Endothelial cell of umbilical vein (primary cell): ENCODE measurements around the gene CCDC70. TPM values are rescaled to one million over a fixed set of nuclear protein-coding genes. Genes with fewer than 3 reads are reported as not detected.

ENCODE experiments used
- Bru-seq: library from RNA; stranded (reverse); fragments of 400-500 nt; gene quantifications from one replicate; lab custom pipeline; 2021; lab: Mats Ljungman, UMichigan
- BruChase-seq, 2 experiments: library from RNA; stranded (reverse); fragments of 400-500 nt; gene quantifications; one replicate each; lab custom pipeline; 2021; lab: Mats Ljungman, UMichigan
- BruUV-seq: library from RNA; stranded (reverse); fragments of 400-500 nt; replicated peaks from 2 replicates; lab custom pipeline; 2021; lab: Mats Ljungman, UMichigan
- CTCF ChIA-PET: fragments of 300-600, 350-600 bp; sonication (Branson Sonifier 250); formaldehyde crosslinking; loops from one replicate; lab custom pipeline; 2021; ENCODE audit warnings: antibody characterized with exemption, inconsistent platforms; lab: Charles Lee
- POLR2A ChIA-PET: fragments of 300-600, 350-600 bp; sonication (Branson Sonifier 250); formaldehyde crosslinking; loops from one replicate; lab custom pipeline; 2021; ENCODE audit warnings: antibody characterized with exemption, inconsistent platforms; lab: Charles Lee
- DNase-seq: peaks from one replicate; pipeline ENCODE4 v3.0.0-alpha.2; 2011; ENCODE audit warnings: low read depth, low spot score
- FAIRE-seq: peaks from 2 replicates; lab custom pipeline; 2011; peaks lifted over from hg19 to GRCh38; lab: Jason Lieb, UNC
- H2AFZ ChIP-seq: 2 replicates; pipeline ENCODE4 v1.6.0; 2012; ENCODE audit warnings: low read depth, low read length, control low read depth, inconsistent platforms
- H3K27ac ChIP-seq: 2 replicates; pipeline ENCODE4 v1.5.1; 2011; ENCODE audit warnings: low read depth, mild to moderate bottlenecking, control low read depth, low read length, moderate library complexity; ENCODE audit not compliant: insufficient read depth
- H3K27me3 ChIP-seq, 2 experiments: 2 replicates each; pipeline versions ENCODE4 v1.6.0 to v1.6.1; 2011; ENCODE audit warnings: low read length in 2 of 2, mixed read lengths in 1 of 2; ENCODE audit not compliant: control insufficient read depth in 2 of 2, insufficient read depth in 2 of 2
- H3K36me3 ChIP-seq, 2 experiments: 2 replicates in 1 of 2; 3 replicates in 1 of 2; pipeline ENCODE4 v1.5.1; 2011; ENCODE audit warnings: low read length in 2 of 2, mild to moderate bottlenecking in 1 of 2, moderate library complexity in 1 of 2; ENCODE audit not compliant: control insufficient read depth in 2 of 2, insufficient read depth in 2 of 2; ENCODE audit errors: extremely low read depth in 1 of 2
- H3K4me1 ChIP-seq: 3 replicates; pipeline ENCODE4 v1.5.1; 2011; ENCODE audit warnings: mild to moderate bottlenecking, low read length; ENCODE audit not compliant: control insufficient read depth, insufficient read depth; ENCODE audit errors: extremely low read depth
- H3K4me2 ChIP-seq: 2 replicates; pipeline ENCODE4 v1.6.1; 2011; ENCODE audit warnings: low read length, control low read depth, mixed read lengths; ENCODE audit not compliant: insufficient read depth
- H3K4me3 ChIP-seq, 3 experiments: fragments of 200-600 bp in 1 of 3; sonication (generic), shearing (Covaris generic) in 1 of 3; replicated peaks in 1 of 3; 2 replicates each; pipeline ENCODE4 v1.5.1; 2011 to 2016; ENCODE audit warnings: control low read depth in 3 of 3, low read length in 3 of 3, mild to moderate bottlenecking in 2 of 3, inconsistent platforms in 1 of 3, low read depth in 1 of 3, moderate library complexity in 1 of 3; ENCODE audit not compliant: insufficient read depth in 1 of 3
- H3K79me2 ChIP-seq: 2 replicates; pipeline ENCODE4 v1.6.0; 2012; ENCODE audit warnings: low read length, inconsistent platforms; ENCODE audit not compliant: control insufficient read depth, insufficient read depth
- H3K9ac ChIP-seq: replicated peaks from 2 replicates; pipeline ENCODE3; 2011; ENCODE audit warnings: low read length, control low read depth; ENCODE audit not compliant: insufficient read depth; ENCODE audit errors: extremely low read depth
- H3K9me1 ChIP-seq: replicated peaks from 3 replicates; pipeline ENCODE4 v1.6.0; 2011; ENCODE audit warnings: mild to moderate bottlenecking, low read length; ENCODE audit not compliant: control insufficient read depth, insufficient read depth; ENCODE audit errors: extremely low read depth
- H3K9me3 ChIP-seq: replicated peaks from 2 replicates; pipeline ENCODE4 v1.5.1; 2012; ENCODE audit warnings: low read length, inconsistent platforms; ENCODE audit not compliant: control insufficient read depth, insufficient read depth
- H4K20me1 ChIP-seq: replicated peaks from 2 replicates; pipeline ENCODE3; 2011; ENCODE audit warnings: mild to moderate bottlenecking, low read length; ENCODE audit not compliant: control insufficient read depth, insufficient read depth; ENCODE audit errors: extremely low read depth
- EZH2 ChIP-seq: IDR thresholded peaks from 2 replicates; pipeline ENCODE4 v1.6.1; 2012; ENCODE audit warnings: borderline replicate concordance, low read depth, mild to moderate bottlenecking, moderate library complexity, low read length, inconsistent platforms; ENCODE audit not compliant: severe bottlenecking
- FOS ChIP-seq: IDR thresholded peaks from 2 replicates; pipeline ENCODE4 v1.6.1; 2011; ENCODE audit warnings: mild to moderate bottlenecking, low read length, moderate library complexity, borderline replicate concordance; ENCODE audit not compliant: insufficient read depth
- GATA2 ChIP-seq: IDR thresholded peaks from 2 replicates; pipeline ENCODE4 v1.7.0; 2011; ENCODE audit warnings: low read depth, mild to moderate bottlenecking, moderate library complexity, mixed read lengths, low read length; ENCODE audit not compliant: insufficient read length, insufficient read depth
- JUN ChIP-seq: IDR thresholded peaks from 2 replicates; pipeline ENCODE4 v1.6.1; 2011; ENCODE audit warnings: borderline replicate concordance, low read depth; ENCODE audit not compliant: insufficient read length, insufficient read depth
- MYC ChIP-seq: IDR thresholded peaks from one replicate; pipeline ENCODE4 v1.6.1; 2011; ENCODE audit warnings: mild to moderate bottlenecking, low read depth, low read length
- POLR2AphosphoS5 ChIP-seq: IDR thresholded peaks from 2 replicates; pipeline ENCODE4 v1.6.1; 2012; ENCODE audit warnings: low read depth, mild to moderate bottlenecking, control low read depth, low read length, moderate library complexity; ENCODE audit not compliant: insufficient read depth
- dilution Hi-C: fragments of 300-500 bp; cut with MboI; formaldehyde crosslinking; loops from one replicate; pipeline ENCODE4 v1.15.0; 2019; ENCODE audit warnings: low sequenced_read_pairs; ENCODE audit not compliant: extremely low pct_ligation_motif_present
- intact Hi-C: fragments of 100-400 bp; cut with micrococcal nuclease; formaldehyde crosslinking; loops from one replicate; pipeline ENCODE4 v1.10.0; 2022
- long read RNA-seq: library from polyadenylated mRNA; stranded (forward); transcript quantifications from one replicate; pipeline ENCODE4 v2.0.0, GENCODE V29; 2021
- polyA minus RNA-seq, 3 experiments: library from RNA; depleted of rRNA, polyadenylated mRNA; stranded (reverse); fragments of >200 nt; gene quantifications; 1 replicate in 1 of 3; 2 replicates in 2 of 3; pipeline ENCODE4 v1.2.3, GENCODE V29; 2011
- polyA plus RNA-seq, 4 experiments: library from polyadenylated mRNA; depleted of rRNA in 3 of 4; stranded (reverse) in 3 of 4; unstranded in 1 of 4; fragments of >200 nt; gene quantifications; 2 replicates each; pipeline versions ENCODE4 v1.2.1 to v1.2.3, GENCODE V29; 2011 to 2012; ENCODE audit warnings: missing spikeins in 1 of 4
- total RNA-seq: library from RNA; stranded (reverse); gene quantifications from 2 replicates; pipeline ENCODE4 v1.2.3, GENCODE V29; 2021
- TF ChIP-seq, protein P1 (sequence below), 2 donors: IDR thresholded peaks; 1 replicate in 1 of 2; 2 replicates in 1 of 2; pipeline ENCODE4 v1.5.1; 2011; ENCODE audit warnings: low read length in 2 of 2, mild to moderate bottlenecking in 2 of 2, moderate library complexity in 2 of 2, control low read depth in 1 of 2, inconsistent platforms in 1 of 2, low read depth in 1 of 2; ENCODE audit not compliant: insufficient read depth in 1 of 2; ENCODE audit errors: extremely low read depth in 1 of 2

The CCDC70 gene
- total RNA-seq (not detected in 2 replicates), polyA plus RNA-seq (not detected in 2 replicates), polyA minus RNA-seq (not detected in 2 replicates), Bru-seq, nascent RNA (not detected), BruChase-seq, experiment 1, labeled RNA remaining after a 6-hour chase (not detected), BruChase-seq, experiment 2, labeled RNA remaining after a 2-hour chase (not detected)
- polyA plus RNA-seq (2011; cell fraction: cytosol; rRNA removed): not detected in 2 replicates
- not detected in 2 replicates for polyA plus RNA-seq (2011; cell fraction: nucleus; rRNA removed)
- polyA plus RNA-seq (2012): not detected in 2 replicates
- not detected for polyA minus RNA-seq (2011; cell fraction: cytosol; rRNA and poly(A)+ RNA removed)
- polyA minus RNA-seq (2011; cell fraction: nucleus; rRNA and poly(A)+ RNA removed): not detected in 2 replicates
- long read RNA-seq: 0 reads

DNA sequence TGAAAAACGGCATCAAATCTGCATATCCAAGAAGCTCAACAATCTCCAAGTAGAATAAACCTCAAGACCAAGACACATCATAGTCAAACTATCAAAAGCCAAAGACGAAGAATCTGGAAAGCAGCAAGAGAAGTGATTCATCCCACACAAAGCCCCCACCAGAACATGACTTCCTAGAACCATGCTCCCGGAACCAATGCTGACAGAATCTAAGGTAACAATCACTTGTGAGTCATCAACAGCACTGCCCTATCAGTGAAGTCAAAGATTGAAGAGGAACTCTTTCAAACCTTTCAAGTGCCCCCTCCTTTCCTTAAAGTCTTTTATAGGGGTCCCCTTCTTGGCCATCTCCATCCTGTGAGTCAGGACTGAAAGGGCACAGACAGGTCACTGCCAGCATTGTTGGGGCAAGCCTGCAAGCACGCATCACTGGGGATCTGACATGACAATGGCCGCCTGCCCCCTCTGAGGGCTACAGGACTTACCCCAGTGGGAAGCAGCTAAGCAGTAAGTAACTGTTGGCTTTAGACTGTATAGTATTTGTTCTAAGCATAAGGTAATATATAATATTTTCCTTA, at the start of gene CCDC70:
TSS of gene CCDC70 (plus strand) at position 247 of the 578 bp plus-strand sequence. CDS start 3,443 bp downstream, outside the sequence.
- Histone ChIP-seq H3K36me3 (no peaks in the 10 kb centered on the region), H3K9me3 (no peaks in the 10 kb centered on the region), H3K4me2 (peak within 1 kb of the TSS; percentile 11), H3K4me3 (no peak within 1 kb of the TSS), H3K9me1 (no peaks in the 10 kb centered on the region), H3K27ac (no peak within 1 kb of the TSS), H3K27me3 (peaks cover 4 to 12% of the 10 kb centered on the region in 2 experiments), H3K9ac (no peak within 1 kb of the TSS), H3K4me1 (peaks cover 12% of the 10 kb centered on the region), H4K20me1 (no peaks in the 10 kb centered on the region), H2AFZ (peak within 1 kb of the TSS; percentile 12), H3K79me2 (no peaks in the 10 kb centered on the region)
- intact Hi-C loops (no loop called here), dilution Hi-C loops (no loop called here)
- CTCF ChIA-PET: interaction anchor here (1.0 to 2.1 kb wide), 5 partner anchors 10 to 176 kb away, joined by 3 to 7 read pairs (median 4); partner anchors contain the start of gene TMEM272
- peak; percentile 79 for TF ChIP-seq GATA2
- TF ChIP-seq JUN: peak; percentile 56
- TF ChIP-seq MYC: no peak
- TF ChIP-seq EZH2: no peak
- peak; percentile 34 for TF ChIP-seq POLR2AphosphoS5
- TF ChIP-seq, protein P1, sequence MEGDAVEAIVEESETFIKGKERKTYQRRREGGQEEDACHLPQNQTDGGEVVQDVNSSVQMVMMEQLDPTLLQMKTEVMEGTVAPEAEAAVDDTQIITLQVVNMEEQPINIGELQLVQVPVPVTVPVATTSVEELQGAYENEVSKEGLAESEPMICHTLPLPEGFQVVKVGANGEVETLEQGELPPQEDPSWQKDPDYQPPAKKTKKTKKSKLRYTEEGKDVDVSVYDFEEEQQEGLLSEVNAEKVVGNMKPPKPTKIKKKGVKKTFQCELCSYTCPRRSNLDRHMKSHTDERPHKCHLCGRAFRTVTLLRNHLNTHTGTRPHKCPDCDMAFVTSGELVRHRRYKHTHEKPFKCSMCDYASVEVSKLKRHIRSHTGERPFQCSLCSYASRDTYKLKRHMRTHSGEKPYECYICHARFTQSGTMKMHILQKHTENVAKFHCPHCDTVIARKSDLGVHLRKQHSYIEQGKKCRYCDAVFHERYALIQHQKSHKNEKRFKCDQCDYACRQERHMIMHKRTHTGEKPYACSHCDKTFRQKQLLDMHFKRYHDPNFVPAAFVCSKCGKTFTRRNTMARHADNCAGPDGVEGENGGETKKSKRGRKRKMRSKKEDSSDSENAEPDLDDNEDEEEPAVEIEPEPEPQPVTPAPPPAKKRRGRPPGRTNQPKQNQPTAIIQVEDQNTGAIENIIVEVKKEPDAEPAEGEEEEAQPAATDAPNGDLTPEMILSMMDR (IDR thresholded peaks at IDR 0.05; ENCODE audit: extremely low read depth in 1 of 2, insufficient read depth in 1 of 2, low read depth in 1 of 2, low read length in 2 of 2): no peak
- TF ChIP-seq FOS: peak; percentile 92
- FAIRE-seq (peak; percentile 89), DNase-seq (peak; percentile 36)
- POLR2A ChIA-PET: no interaction called here
- BruUV-seq: no TSS peak
